GM21515 (cell line): ENCODE measurements around the gene MYBL2.

Experiments used
- ATAC-seq: cut with Tn5 transposase; IDR thresholded peaks from one replicate; pipeline ENCODE4 v1.9.1; 2021; ENCODE audit not compliant: unreplicated experiment

The MYBL2 gene

DNA sequence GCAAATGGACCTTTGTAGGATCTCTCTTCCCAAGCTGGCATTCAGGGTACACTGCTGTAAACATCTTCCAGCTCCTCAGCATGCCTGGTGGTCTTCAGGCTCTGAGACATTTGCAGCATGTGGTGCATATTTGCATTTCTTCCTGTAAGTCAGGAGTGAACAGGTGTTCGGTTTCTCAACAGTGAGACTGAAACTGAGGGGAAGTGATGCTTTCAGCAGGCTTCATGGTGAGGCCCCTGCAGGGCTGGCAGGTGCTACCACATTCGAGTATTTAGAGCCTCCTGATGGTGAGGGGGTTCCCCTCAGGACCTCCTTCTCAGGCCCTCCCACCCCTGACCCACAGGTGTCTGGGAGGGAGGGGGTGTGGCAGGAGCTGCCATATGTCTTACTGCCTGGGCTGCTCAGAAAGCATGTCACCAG lies 15.1 kb downstream of the MYBL2 start:
- ATAC-seq, result peak; percentile 94

DNA sequence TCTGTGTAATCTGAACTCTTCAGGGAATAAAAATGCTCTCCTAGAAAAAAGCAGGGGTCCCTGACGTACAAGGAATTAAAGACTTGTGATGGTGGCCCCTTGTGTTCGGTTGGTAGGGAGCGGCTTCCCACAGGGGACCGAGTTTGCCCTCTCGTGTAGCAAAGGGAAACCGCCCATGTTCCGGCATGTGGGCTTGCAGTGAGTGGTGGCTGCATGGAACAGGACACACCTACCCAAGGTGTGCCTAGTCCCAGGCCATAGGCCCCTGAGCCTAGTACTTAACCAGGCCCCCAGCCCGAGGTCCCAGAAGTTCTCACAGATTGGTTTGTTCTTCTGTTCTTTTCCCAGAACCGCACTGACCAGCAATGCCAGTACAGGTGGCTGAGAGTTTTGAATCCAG lies 15.5 kb downstream of the MYBL2 start:
- peak; percentile 33 for ATAC-seq

DNA sequence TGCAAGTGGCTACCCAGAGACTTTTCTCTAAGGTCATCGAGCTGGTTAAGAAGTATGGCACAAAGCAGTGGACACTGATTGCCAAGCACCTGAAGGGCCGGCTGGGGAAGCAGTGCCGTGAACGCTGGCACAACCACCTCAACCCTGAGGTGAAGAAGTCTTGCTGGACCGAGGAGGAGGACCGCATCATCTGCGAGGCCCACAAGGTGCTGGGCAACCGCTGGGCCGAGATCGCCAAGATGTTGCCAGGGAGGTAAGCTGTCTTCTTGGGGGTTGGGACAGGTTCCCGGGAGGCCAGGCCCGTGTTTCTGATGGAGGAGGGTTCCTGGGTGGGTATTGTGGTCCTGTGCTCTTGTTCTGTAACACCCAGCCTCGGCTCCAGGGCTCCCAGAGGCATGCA lies 19.9 kb downstream of the MYBL2 start:
- ATAC-seq, result no peak

DNA sequence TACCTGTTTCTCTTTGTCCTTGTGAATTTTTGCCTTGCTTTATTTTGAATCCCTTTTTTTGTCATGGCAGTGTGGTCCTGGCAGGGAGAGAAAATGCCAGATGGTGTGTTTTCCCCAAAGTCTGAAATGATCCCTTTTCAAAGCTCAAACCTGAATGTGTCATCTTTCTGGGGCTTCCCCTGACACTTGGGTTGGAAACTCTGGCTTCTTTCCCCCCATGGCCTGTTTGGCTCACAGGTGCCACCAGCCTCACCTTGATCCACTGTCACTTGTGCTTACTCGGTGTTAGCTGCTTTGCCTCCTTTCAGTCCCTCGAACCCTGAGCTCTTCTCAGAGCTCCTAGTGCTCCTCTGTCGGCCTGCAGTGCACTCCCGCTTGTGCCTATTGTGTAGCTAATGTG lies 22.3 kb downstream of the MYBL2 start:
- no peak for ATAC-seq

DNA sequence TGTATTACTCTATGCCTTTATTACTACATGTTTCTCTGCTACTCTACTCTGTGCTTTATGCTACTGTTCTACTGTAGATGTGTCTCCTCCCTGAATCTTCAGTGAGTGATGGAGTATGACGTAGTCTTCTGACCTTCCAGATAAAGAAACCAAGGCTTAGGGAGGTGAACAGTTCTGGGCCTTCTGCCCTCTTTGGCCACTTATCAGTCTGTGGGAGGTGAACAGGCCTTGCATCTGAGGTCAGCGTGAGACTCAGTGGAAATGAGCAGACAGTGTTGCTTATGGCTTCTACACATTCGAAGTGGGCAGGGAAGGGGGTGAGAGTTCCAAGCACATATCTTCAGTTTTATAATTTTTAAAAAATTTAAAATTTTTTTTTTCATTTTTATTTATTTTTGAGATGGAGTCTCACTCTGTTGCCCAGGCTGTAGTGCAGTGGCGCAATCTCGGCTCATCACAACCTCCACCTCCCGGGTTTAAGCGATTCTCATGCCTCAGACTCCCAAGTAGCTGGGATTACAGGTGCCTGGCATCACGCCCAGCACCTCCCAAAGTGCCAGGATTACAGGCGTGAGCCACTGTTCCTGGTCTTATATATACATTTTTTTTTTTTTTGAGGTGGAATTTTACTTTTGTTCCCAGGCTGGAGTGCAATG lies 24.2 kb downstream of the MYBL2 start:
- no peak for ATAC-seq

DNA sequence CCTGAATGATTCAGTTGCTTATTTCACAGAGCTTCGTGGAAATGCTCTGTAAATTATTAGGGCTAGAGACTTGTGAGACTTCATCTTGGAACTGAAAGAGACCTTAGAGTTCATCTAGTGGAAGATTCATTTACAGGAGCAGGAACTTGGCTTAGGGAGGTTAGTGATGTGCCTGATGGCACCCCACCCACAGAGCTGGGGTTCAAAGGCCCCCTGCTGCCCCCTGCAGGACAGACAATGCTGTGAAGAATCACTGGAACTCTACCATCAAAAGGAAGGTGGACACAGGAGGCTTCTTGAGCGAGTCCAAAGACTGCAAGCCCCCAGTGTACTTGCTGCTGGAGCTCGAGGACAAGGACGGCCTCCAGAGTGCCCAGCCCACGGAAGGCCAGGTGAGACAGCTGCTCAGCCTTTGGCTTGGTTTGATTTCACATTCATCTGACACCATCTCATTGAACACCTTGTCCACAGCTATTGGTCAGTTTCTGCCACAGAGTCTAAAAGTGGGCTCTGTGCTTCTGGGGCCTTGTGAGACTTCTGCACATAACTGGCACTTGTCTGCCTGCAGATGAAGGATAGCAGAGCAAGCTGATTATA lies 25.1 kb downstream of the MYBL2 start:
- no peak for ATAC-seq

DNA sequence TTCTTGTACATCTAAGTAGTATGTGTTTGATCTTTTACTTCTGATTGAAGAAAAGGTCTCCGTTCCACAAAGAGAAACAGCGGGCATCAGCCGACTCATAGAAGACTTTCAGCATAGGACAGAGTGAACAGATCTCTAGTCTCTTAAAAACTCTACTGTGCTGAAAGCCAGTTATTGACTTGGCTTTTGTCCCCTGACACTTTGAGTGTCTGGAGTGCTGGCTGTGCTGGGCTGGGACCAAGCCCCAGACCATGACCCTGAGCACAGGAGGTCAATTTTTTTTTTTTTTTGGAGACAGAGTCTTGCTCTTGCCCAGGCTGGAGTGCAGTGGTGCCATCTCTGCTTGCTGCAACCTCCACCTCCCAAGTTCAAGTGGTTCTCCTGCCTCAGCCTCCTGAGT lies 27.8 kb downstream of the MYBL2 start:
- ATAC-seq, result no peak

DNA sequence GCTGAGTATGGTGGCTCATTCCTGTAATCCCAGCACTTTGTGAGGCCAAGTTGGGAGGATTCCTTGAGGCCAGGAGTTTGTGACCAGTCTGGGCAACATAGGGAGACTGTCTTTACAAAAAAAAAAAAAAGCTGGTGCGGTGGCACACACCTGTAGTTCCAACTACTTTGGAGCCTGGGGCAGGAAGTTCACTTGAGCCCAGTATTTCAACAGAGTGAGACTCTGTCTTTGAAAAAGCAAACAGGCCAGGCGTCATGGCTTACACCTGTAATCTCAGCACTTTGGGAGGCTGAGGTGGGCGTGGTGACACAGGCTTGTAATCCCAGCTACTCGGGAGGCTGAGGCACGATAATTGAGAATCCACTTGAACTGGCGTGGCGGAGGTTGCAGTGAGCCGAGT lies 28.7 kb downstream of the MYBL2 start:
- ATAC-seq, result no peak

DNA sequence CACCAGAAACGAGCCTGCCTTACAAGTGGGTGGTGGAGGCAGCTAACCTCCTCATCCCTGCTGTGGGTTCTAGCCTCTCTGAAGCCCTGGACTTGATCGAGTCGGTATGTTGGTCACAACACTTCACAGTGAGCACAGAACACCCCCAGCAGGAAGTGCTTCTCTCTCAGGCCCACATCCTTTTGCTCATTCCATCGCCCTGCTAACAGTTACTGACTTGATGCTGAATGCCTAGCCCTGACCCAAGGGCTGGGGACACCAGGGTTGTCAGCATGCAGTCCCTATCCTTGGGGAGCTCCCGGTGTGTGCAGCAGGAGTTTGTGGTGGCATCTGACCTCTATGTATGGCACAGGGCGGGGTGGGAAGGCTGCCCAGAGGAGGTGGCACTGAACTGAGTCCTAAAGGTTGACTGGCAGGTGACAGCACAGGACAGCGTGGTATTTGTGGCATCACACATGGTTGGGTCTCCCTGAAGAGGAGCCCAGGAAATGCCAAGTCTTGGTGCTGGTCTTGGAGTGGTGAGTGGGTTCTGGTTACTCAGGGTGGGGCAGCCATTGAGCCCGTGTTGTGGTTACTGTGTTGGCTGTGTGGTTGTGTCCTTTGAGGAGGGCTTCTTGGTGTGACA lies 33.1 kb downstream of the MYBL2 start:
- ATAC-seq, result no peak

DNA sequence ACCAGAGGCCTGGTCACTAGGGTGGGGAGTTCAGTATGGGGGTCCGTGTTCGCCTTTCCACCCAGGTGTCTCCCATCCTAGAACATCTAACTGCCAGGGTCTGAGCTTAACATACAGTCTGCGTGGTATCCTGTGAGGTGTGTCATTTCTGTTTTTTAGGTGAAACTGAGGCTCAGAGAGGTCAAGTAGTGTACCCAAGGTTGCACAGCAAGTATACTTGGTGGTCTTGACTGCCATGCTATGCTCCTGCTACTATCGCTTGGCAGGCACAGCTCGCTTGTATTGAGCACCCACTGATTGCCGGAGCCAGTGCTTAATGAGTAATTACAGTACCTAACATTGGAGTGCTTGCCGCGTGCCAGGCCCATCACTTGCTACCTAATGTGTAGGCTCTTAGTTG lies 33.7 kb downstream of the MYBL2 start:
- no peak for ATAC-seq

DNA sequence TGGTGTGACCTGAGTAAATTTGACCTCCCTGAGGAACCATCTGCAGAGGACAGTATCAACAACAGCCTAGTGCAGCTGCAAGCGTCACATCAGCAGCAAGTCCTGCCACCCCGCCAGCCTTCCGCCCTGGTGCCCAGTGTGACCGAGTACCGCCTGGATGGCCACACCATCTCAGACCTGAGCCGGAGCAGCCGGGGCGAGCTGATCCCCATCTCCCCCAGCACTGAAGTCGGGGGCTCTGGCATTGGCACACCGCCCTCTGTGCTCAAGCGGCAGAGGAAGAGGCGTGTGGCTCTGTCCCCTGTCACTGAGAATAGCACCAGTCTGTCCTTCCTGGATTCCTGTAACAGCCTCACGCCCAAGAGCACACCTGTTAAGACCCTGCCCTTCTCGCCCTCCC lies 35.6 kb downstream of the MYBL2 start:
- ATAC-seq, result no peak

DNA sequence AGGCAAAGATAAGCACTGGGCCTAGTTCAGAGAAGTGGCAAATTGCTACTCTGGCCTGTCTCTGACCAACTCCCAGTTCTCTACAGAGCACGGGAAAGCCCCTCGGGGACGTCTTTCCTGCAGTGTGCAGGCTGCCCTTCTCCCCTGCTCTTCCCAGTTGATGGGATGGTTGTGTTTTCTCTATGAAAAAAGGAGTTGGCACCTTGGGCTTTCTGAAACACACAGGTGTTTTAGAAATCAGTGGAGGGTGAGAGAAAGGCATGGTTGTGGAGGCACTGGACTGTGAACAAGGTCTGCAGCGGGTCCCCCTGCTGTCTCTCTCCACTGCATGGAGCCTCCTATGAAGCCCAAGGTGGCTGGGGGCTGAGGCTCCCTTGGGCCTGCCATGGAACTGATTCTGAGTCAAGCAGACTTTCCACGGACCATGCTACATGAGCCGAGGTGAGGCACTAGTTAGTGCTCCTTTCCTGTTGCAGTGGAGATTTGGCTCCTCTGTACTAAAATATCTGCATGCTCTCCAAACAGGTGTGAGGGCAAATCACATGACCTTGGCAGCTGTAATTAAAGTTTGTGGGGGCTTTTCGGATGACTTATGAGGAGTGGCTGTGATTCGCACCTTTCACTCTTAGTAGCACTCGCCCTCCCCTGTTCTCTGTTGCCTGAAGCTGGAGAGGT lies 43.6 kb downstream of the MYBL2 start:
- peak; percentile 51 for ATAC-seq

DNA sequence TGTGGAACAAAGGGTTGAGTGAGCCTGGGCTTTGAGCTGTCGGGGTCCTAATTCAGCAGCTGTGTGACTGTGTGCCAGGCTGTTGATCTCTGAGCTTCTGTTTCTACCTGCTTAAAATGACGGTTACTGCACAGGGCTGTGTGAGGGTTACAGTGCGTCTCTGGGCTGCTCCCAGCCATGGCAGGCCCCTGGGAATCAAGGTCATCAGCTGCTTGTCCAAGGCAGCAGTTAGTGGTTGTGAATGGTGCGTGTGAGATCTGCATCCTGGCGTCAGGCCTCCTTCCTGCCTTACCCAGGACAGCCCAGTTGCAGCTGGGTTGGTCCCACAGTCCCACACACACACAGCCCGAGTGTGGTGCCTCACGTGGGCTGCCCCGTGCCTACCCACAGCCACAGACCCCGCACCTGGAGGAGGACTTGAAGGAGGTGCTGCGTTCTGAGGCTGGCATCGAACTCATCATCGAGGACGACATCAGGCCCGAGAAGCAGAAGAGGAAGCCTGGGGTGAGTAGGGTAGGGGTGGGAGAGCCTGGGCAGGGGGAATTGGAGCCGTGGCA lies 44.3 kb downstream of the MYBL2 start:
- no peak for ATAC-seq

DNA sequence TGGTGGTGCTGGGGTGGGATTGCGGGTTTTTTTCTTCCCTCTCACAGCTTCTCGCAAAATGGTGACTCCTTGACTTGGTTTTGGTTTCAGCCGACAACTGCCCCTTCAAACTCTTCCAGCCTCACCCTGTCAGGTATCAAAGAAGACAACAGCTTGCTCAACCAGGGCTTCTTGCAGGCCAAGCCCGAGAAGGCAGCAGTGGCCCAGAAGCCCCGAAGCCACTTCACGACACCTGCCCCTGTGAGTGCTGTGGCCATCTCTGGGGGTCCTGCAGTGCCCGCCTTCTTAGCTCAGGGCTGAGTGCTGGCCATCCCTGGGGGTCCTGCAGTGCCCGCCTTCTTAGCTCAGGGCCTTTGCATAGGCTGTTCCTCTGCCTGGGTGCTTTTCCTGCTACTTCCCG lies 48.1 kb downstream of the MYBL2 start:
- ATAC-seq, result no peak

DNA sequence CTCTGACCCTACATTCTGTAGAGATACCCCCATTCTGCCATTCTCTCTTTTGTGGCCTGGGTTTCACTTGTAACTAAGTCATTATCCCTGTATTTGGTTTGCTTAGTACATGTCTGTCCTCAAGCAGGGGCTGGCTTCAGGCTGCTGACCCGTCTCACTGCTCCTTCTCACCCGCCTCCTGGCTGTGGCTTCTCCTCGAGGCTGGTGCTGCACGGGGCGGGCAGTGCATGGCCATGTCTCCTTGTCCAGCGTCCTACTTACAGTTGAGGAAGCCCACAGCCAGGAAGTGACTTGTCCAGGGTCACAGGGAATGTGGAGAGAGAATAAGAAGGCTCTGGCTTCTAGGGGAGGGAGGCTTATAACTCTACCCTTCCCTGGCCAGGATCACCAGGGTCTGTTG lies 48.6 kb downstream of the MYBL2 start:
- no peak for ATAC-seq

DNA sequence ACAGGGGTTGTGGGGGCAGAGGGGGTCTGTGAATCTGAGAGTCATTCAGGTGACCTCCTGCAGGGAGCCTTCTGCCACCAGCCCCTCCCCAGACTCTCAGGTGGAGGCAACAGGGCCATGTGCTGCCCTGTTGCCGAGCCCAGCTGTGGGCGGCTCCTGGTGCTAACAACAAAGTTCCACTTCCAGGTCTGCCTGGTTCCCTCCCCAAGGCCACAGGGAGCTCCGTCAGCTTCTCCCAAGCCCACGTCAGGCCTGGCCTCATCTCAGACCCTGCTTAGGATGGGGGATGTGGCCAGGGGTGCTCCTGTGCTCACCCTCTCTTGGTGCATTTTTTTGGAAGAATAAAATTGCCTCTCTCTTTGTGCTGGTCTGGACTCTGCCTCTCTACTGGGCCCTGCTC lies 49.2 kb downstream of the MYBL2 start:
- no peak for ATAC-seq

DNA sequence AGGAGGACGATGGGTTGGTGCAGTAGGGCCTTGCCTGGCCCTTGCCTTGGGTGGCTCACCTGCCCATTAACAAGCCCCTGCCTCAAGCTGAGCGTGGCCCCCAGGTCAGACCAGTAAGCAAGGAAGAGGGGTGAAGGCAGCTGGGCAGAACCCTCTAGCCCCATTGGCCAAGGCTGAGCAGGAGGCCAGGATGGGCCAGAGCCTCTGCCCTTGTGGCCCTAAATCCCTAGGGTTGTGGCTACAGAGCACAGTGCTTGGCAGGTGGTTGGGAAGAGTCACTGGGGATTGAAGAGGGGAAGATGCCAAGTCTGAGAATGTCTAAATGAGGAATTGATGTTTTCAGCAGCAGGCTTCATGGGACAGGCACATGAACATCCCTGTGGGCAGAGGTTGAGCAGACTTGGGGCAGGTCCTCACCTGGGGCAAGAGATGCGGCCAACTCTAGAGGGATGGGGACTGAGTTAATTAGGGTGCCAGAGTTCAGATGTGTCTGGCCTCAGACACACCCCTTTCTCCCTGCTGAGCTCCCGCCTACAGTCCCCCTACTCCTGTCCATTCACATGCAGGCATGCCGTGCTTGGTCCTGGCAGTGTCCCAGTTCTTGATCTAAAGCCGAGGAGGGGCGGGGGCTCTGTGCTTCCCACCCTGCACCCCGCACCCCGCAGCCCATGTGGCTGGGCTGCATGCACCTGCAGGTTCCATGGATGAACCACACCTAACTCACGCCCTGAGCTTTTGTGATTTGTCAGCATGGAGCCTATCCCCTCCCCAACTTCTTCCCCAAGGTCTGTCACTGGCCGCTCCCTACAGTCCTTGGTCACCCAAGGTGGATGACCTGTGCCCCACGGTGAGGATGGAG lies 50.1 kb downstream of the MYBL2 start:
- ATAC-seq, result no peak

DNA sequence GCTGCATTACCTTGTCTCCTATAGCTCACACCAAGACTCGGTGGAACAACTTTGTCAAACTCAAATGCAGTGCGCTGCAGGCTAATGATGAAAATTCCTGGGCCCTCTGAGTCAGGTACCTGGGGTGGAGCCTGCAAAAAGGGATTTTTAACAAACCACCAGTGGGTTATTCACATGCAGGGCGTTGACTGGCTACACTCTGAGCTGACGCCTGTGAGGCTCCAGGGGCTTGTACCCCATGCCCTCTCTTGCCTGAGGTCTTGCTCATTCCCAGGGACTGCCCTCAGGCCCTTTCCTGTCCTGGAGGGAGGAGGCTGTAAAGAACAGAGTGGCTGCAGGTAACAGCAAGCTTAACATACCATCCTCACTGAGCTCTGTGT lies 50.7 kb downstream of the MYBL2 start:
- no peak for ATAC-seq

DNA sequence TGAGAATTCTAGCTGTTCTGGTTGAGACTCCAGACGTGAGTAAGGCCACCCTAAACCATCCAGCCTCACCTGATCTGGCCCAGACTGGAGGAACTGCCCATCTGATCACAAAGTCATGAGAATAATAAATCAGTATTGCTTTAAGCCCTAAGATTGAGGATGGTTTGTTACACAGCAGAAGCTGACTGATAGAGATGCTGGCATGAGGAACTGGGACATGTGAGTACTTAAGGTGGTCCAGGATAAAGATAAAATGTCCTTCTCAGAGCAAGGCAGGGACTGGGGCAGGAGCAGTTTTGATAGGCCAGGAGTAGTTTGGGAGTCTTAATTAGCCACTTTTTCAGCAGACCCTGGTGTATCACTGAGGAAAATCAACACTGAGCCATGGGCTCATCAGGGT lies 53.1 kb downstream of the MYBL2 start:
- no peak for ATAC-seq

DNA sequence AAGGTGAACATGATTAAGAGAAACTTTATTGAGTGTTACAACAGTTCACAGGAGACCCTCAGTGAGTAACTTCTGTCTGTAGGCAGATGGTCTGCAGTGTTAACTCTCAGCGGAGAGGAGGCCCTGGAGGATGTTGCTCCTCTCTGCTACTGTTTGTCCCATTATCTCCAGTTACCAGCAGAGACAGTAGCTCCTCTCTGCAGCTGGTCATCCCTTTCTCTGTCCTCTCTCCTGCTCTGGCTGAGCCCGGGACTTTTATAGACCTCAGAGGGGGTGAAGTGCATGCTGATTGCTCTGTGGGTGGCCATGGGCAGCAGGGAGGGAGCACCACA lies 54.1 kb downstream of the MYBL2 start:
- no peak for ATAC-seq
